CD14-positive monocyte (primary cell): ENCODE results near the gene SH3BGRL2. TPM values are rescaled to one million over a fixed set of nuclear protein-coding genes. Genes with fewer than 3 reads are reported as not detected.

ENCODE experiments used
- DNase-seq, 3 donors: peaks; one replicate each; pipeline ENCODE4 v3.0.0-alpha.2; 2011 to 2022
- H2AFZ ChIP-seq: 2 replicates; pipeline ENCODE4 v1.6.0; 2012; ENCODE audit warnings: mild to moderate bottlenecking, low read depth, low read length, inconsistent platforms; ENCODE audit not compliant: insufficient read depth, poor library complexity, severe bottlenecking
- H3K27ac ChIP-seq, 2 donors: 1 replicate in 1 of 2; 2 replicates in 1 of 2; pipeline ENCODE4 v1.5.1; 2012 to 2013; ENCODE audit warnings: low read length in 2 of 2, control low read depth in 1 of 2, inconsistent platforms in 1 of 2, low read depth in 1 of 2, mild to moderate bottlenecking in 1 of 2
- H3K27me3 ChIP-seq, 2 donors: one replicate each; pipeline versions ENCODE4 v1.6.0 to v1.6.1; 2011 to 2013; ENCODE audit warnings: low read length in 2 of 2; ENCODE audit not compliant: control insufficient read depth in 2 of 2, insufficient read depth in 2 of 2
- H3K36me3 ChIP-seq, 2 donors: replicated peaks in 1 of 2; 1 replicate in 1 of 2; 2 replicates in 1 of 2; pipeline versions ENCODE4 v1.5.1 to v1.6.1; 2012 to 2013; ENCODE audit warnings: low read length in 2 of 2, control low read depth in 1 of 2, inconsistent platforms in 1 of 2, mild to moderate bottlenecking in 1 of 2; ENCODE audit not compliant: insufficient read depth in 2 of 2, control insufficient read depth in 1 of 2
- H3K4me1 ChIP-seq, 2 donors: 1 replicate in 1 of 2; 2 replicates in 1 of 2; pipeline versions ENCODE4 v1.5.1 to v1.6.1; 2012 to 2013; ENCODE audit warnings: low read length in 2 of 2, control low read depth in 1 of 2, inconsistent platforms in 1 of 2, mild to moderate bottlenecking in 1 of 2, moderate library complexity in 1 of 2; ENCODE audit not compliant: insufficient read depth in 2 of 2, control insufficient read depth in 1 of 2
- H3K4me2 ChIP-seq: replicated peaks from 2 replicates; pipeline ENCODE3; 2012; ENCODE audit warnings: low read length, moderate library complexity, mild to moderate bottlenecking; ENCODE audit not compliant: poor library complexity, severe bottlenecking; ENCODE audit errors: extremely low read depth
- H3K4me3 ChIP-seq, 3 experiments: fragments of 200-600 bp in 1 of 3; sonication (generic) in 1 of 3; replicated peaks in 1 of 3; 1 replicate in 2 of 3; 2 replicates in 1 of 3; pipeline ENCODE4 v1.5.1; 2011 to 2013; ENCODE audit warnings: low read length in 3 of 3, mild to moderate bottlenecking in 3 of 3, control low read depth in 2 of 3, low read depth in 2 of 3, inconsistent platforms in 1 of 3, moderate library complexity in 1 of 3
- H3K79me2 ChIP-seq: 2 replicates; pipeline ENCODE4 v1.6.0; 2012; ENCODE audit warnings: mild to moderate bottlenecking, control low read depth, inconsistent platforms, low read length, moderate library complexity; ENCODE audit not compliant: insufficient read depth
- H3K9ac ChIP-seq: 2 replicates; pipeline ENCODE4 v1.6.0; 2017; ENCODE audit warnings: low read length, mild to moderate bottlenecking; ENCODE audit not compliant: insufficient read depth, poor library complexity, severe bottlenecking
- H3K9me3 ChIP-seq, 2 donors: replicated peaks in 1 of 2; 1 replicate in 1 of 2; 2 replicates in 1 of 2; pipeline versions ENCODE4 v1.5.1 to v1.6.1; 2012 to 2013; ENCODE audit warnings: low read length in 2 of 2, control low read depth in 1 of 2; ENCODE audit not compliant: control insufficient read depth in 1 of 2, insufficient read depth in 1 of 2
- H4K20me1 ChIP-seq: 2 replicates; pipeline ENCODE4 v1.6.0; 2012; ENCODE audit warnings: mild to moderate bottlenecking, low read length, control low read depth, moderate library complexity; ENCODE audit not compliant: insufficient read depth
- H3K27ac Mint-ChIP-seq, 7 donors: one replicate each; pipeline ENCODE4 v1.8.0; 2020; ENCODE audit warnings: mild to moderate bottlenecking in 7 of 7, mixed read lengths in 7 of 7, moderate library complexity in 6 of 7, inconsistent platforms in 2 of 7
- H3K27me3 Mint-ChIP-seq, 3 donors: one replicate each; pipeline ENCODE4 v1.8.0; 2021 to 2022; ENCODE audit warnings: low read depth in 3 of 3, mild to moderate bottlenecking in 3 of 3, mixed read lengths in 3 of 3, moderate library complexity in 3 of 3, inconsistent platforms in 1 of 3
- H3K36me3 Mint-ChIP-seq, 2 donors: one replicate each; pipeline ENCODE4 v1.8.0; 2020; ENCODE audit warnings: mixed read lengths in 2 of 2, inconsistent platforms in 1 of 2, mild to moderate bottlenecking in 1 of 2
- H3K4me1 Mint-ChIP-seq: one replicate; pipeline ENCODE4 v1.8.0; 2020; ENCODE audit warnings: mild to moderate bottlenecking, mixed read lengths
- H3K4me3 Mint-ChIP-seq, 2 donors: one replicate each; pipeline ENCODE4 v1.8.0; 2020; ENCODE audit warnings: mild to moderate bottlenecking in 2 of 2, mixed read lengths in 2 of 2, moderate library complexity in 1 of 2
- H3K9me3 Mint-ChIP-seq, 7 donors: one replicate each; pipeline ENCODE4 v1.8.0; 2020 to 2022; ENCODE audit warnings: mixed read lengths in 7 of 7, mild to moderate bottlenecking in 6 of 7, moderate library complexity in 6 of 7, inconsistent platforms in 2 of 7
- WGBS: methylation state at CpG from one replicate; pipeline ENCODE4 v1.1.5; 2013; ENCODE audit warnings: missing lambda C conversion rate; ENCODE audit not compliant: insufficient coverage; 5-methylcytosine and 5-hydroxymethylcytosine counted together
- intact Hi-C, 2 donors: fragments of 100-400 bp; cut with micrococcal nuclease; formaldehyde crosslinking; loops; one replicate each; pipeline versions ENCODE4 v1.15.0 to v1.15.1; 2023
- polyA plus RNA-seq, 3 donors: library from polyadenylated mRNA; depleted of rRNA in 1 of 3; unstranded in 2 of 3; stranded (reverse) in 1 of 3; fragments of 300-500 nt in 2 of 3; fragments of >200 nt in 1 of 3; fragmentation: Illumina TruSeq in 2 of 3; gene quantifications; 1 replicate in 2 of 3; 2 replicates in 1 of 3; pipeline ENCODE4 v1.2.3, GENCODE V29; 2012 to 2021
- TF ChIP-seq, protein P1 (sequence below): fragments of 200-600 bp; IDR thresholded peaks from one replicate; pipeline ENCODE4 v1.8.0; 2022; ENCODE audit warnings: antibody characterized with exemption, mild to moderate bottlenecking

Gene SH3BGRL2
- polyA plus RNA-seq, 3 donors: 0.03 to 0.30 (median 0.28) TPM

DNA sequence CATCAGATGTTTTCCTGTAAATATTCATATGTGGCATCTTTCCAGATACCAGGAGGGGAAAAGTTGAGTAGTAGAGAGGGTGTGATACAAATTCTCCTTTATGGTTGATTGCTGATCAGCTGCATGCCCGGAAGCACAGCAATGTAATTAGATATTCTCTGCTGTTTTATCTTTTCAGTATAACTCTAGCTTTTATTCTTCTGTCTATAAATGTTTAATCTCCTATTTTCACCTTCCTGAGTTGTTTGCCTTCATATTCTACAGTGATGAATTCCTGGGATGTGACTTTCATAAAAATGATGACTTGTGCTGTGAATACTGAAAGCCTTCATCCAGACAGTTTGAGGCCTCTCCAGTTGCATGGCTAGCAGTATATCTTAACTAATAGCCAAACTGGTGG, 53.7 kb downstream of the SH3BGRL2 start:
- no peaks in the 10 kb centered on the region for H3K36me3 ChIP-seq
- H3K27me3 ChIP-seq: no peaks in the 10 kb centered on the region
- no peak for DNase-seq
- TF ChIP-seq, protein P1, sequence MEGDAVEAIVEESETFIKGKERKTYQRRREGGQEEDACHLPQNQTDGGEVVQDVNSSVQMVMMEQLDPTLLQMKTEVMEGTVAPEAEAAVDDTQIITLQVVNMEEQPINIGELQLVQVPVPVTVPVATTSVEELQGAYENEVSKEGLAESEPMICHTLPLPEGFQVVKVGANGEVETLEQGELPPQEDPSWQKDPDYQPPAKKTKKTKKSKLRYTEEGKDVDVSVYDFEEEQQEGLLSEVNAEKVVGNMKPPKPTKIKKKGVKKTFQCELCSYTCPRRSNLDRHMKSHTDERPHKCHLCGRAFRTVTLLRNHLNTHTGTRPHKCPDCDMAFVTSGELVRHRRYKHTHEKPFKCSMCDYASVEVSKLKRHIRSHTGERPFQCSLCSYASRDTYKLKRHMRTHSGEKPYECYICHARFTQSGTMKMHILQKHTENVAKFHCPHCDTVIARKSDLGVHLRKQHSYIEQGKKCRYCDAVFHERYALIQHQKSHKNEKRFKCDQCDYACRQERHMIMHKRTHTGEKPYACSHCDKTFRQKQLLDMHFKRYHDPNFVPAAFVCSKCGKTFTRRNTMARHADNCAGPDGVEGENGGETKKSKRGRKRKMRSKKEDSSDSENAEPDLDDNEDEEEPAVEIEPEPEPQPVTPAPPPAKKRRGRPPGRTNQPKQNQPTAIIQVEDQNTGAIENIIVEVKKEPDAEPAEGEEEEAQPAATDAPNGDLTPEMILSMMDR: no peak
- no peaks in the 10 kb centered on the region for H3K27me3 Mint-ChIP-seq
- peaks cover 0 to 2% (median 0%) of the 10 kb centered on the region in 7 donors for H3K9me3 Mint-ChIP-seq
- no peak overlapping the region for H2AFZ ChIP-seq
- WGBS: no CpG with 5 or more reads among the region's 1 CpG
- intact Hi-C loops: no loop called here
- no peaks in the 10 kb centered on the region for H3K36me3 Mint-ChIP-seq
- no peaks in the 10 kb centered on the region for H3K4me1 Mint-ChIP-seq
- no peak overlapping the region for H3K27ac ChIP-seq
- H4K20me1 ChIP-seq: no peaks in the 10 kb centered on the region
- no peaks in the 10 kb centered on the region for H3K79me2 ChIP-seq
- H3K27ac Mint-ChIP-seq: no peak overlapping the region
- no peak overlapping the region for H3K9ac ChIP-seq
- no peak overlapping the region for H3K4me3 ChIP-seq
- H3K4me2 ChIP-seq: no peak overlapping the region
- no peaks in the 10 kb centered on the region for H3K4me1 ChIP-seq
- H3K9me3 ChIP-seq: no peaks in the 10 kb centered on the region
- no peak overlapping the region for H3K4me3 Mint-ChIP-seq

DNA sequence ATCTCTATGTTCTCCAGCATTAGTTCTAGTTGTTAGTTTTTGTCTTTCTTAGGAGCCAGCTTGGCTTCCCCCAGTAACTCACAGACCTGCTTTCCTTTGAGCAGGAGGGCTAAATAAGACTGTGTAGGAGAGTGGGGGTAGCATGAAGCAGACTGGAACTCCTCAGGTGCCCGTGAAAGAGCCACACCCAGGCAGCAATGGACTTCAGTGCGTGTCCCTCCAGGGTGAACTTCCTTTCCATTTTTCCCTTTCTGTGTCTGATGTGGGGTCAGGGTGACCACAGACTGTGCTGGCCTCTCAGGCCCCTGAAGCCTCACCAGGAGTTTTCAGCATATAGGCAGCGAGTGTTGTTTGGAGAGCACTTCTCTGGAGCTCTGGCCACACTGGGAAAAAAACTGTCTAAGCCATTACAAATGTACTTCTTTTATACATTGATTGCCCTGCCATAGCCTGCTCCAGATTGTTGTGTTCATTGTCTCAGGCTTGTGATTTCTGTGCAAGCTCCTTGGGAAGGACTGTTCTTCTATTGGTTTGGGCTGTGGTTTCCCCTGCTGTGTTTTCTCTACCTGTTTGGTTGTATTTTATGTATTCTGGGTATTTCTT, 55.7 kb downstream of the SH3BGRL2 start:
- Histone ChIP-seq H3K36me3 (no peaks in the 10 kb centered on the region), H3K4me3 (no peak overlapping the region), H3K79me2 (no peaks in the 10 kb centered on the region), H3K27me3 (no peaks in the 10 kb centered on the region), H3K4me2 (no peak overlapping the region), H4K20me1 (no peaks in the 10 kb centered on the region), H2AFZ (no peak overlapping the region), H3K9me3 (no peaks in the 10 kb centered on the region), H3K4me1 (no peaks in the 10 kb centered on the region), H3K27ac (no peak overlapping the region), H3K9ac (no peak overlapping the region)
- no peak overlapping the region for H3K27ac Mint-ChIP-seq
- no peaks in the 10 kb centered on the region for H3K36me3 Mint-ChIP-seq
- TF ChIP-seq, protein P1: no peak
- 90% methylated on average over 2 of the region's 3 CpGs for WGBS
- H3K9me3 Mint-ChIP-seq: peaks cover 0 to 2% (median 0%) of the 10 kb centered on the region in 7 donors
- no peak overlapping the region for H3K4me3 Mint-ChIP-seq
- H3K4me1 Mint-ChIP-seq: no peaks in the 10 kb centered on the region
- no peak for DNase-seq
- intact Hi-C loops: no loop called here
- H3K27me3 Mint-ChIP-seq: no peaks in the 10 kb centered on the region
